GM12864 (cell line): ENCODE results near the gene HMOX2.

Experiments used
- DNase-seq: peaks from one replicate; pipeline ENCODE4 v3.0.0-alpha.2; 2011; ENCODE audit warnings: low read depth
- H3K4me3 ChIP-seq: 2 replicates; pipeline ENCODE4 v1.5.1; 2011; ENCODE audit warnings: mild to moderate bottlenecking, low read depth, low read length, control low read depth
- CTCF ChIP-seq: IDR thresholded peaks from 2 replicates; pipeline ENCODE4 v1.5.1; 2011; ENCODE audit warnings: low read depth, mild to moderate bottlenecking, moderate library complexity, low read length, control low read depth, inconsistent platforms; ENCODE audit errors: missing control alignments

Gene HMOX2

GRCh38 chr16:4548124-4548523 lies 71.9 kb downstream of the HMOX2 start:
- DNase-seq = no peak
- no peak for TF ChIP-seq CTCF
- H3K4me3 ChIP-seq = no peak overlapping the region

GRCh38 chr16:4550591-4550990 lies 74.4 kb downstream of the HMOX2 start:
- H3K4me3 ChIP-seq = no peak overlapping the region
- TF ChIP-seq CTCF = no peak
- no peak for DNase-seq

GRCh38 chr16:4552541-4552940 lies 76.3 kb downstream of the HMOX2 start:
- DNase-seq = no peak
- H3K4me3 ChIP-seq = no peak overlapping the region
- no peak for TF ChIP-seq CTCF

- H3K4me3 ChIP-seq = no peak within 1 kb of the TSS
- TF ChIP-seq CTCF = no peak
- DNase-seq = no peak
Measured at GRCh38 chr16:4556112-4556511, 79.9 kb downstream of the HMOX2 start, which contains the start of gene C16orf96. C16orf96 (plus strand) TSS chr16:4556340; CDS start chr16:4556490, 150 bp downstream.

- H3K4me3 ChIP-seq = no peak overlapping the region
- DNase-seq = no peak
- TF ChIP-seq CTCF = no peak
Measured at GRCh38 chr16:4556580-4556979, 80.4 kb downstream of the HMOX2 start.

- DNase-seq = no peak
- TF ChIP-seq CTCF = no peak
Measured at GRCh38 chr16:4557973-4558372, 81.8 kb downstream of the HMOX2 start.

More at GRCh38 chr16:4557973-4558372, 81.8 kb downstream of the HMOX2 start:
- H3K4me3 ChIP-seq = no peak overlapping the region
